IMR-90 (cell line): Measurements from ENCODE around the gene HRAS. TPM values are rescaled to one million over a fixed set of nuclear protein-coding genes. Genes with fewer than 3 reads are reported as not detected.

Source experiments
- ATAC-seq: fragments of 200-7000 bp; cut with Tn5 transposase; 2 replicates; pipeline ENCODE4 v1.9.1; 2020; ENCODE audit warnings: low read depth, mild to moderate bottlenecking, moderate library complexity
- BruUV-seq: library from RNA; stranded (reverse); fragments of 400-500 nt; replicated peaks from 2 replicates; lab custom pipeline; 2021; lab: Mats Ljungman, UMichigan
- CTCF ChIA-PET: fragments of 300-600 bp; formaldehyde crosslinking; extraction: SDS; loops from one replicate; lab custom pipeline; 2021; ENCODE audit warnings: antibody characterized with exemption; lab: Yijun Ruan, JAX
- POLR2A ChIA-PET: fragments of 300-600 bp; sonication (Branson Sonifier 250); formaldehyde crosslinking; loops from one replicate; lab custom pipeline; 2022; ENCODE audit warnings: antibody characterized with exemption; ENCODE audit not compliant: unreplicated experiment; lab: Charles Lee
- DNase-seq: peaks from one replicate; pipeline ENCODE4 v3.0.0; 2013
- H2AFZ ChIP-seq: replicated peaks from 2 replicates; pipeline ENCODE3; 2013; ENCODE audit warnings: low read length, mild to moderate bottlenecking; ENCODE audit not compliant: poor library complexity
- H2AK5ac ChIP-seq: 2 replicates; pipeline ENCODE4 v1.6.1; 2013; ENCODE audit warnings: low read depth, low read length, inconsistent platforms
- H2AK9ac ChIP-seq: replicated peaks from 2 replicates; pipeline ENCODE3; 2013; ENCODE audit warnings: mild to moderate bottlenecking, low read depth, low read length, moderate library complexity; ENCODE audit not compliant: poor library complexity
- H2BK120ac ChIP-seq: 2 replicates; pipeline ENCODE4 v1.6.1; 2013; ENCODE audit warnings: low read depth, low read length, inconsistent platforms
- H2BK15ac ChIP-seq: 3 replicates; pipeline ENCODE4 v1.6.1; 2013; ENCODE audit warnings: low read depth, low read length, inconsistent platforms
- H2BK20ac ChIP-seq: 2 replicates; pipeline ENCODE4 v1.6.1; 2013; ENCODE audit warnings: low read depth, mild to moderate bottlenecking, inconsistent platforms, low read length, moderate library complexity
- H2BK5ac ChIP-seq: 2 replicates; pipeline ENCODE4 v1.6.1; 2013; ENCODE audit warnings: mild to moderate bottlenecking, low read depth, low read length, inconsistent platforms; ENCODE audit not compliant: poor library complexity, severe bottlenecking
- H3K14ac ChIP-seq: replicated peaks from 2 replicates; pipeline ENCODE4 v1.6.1; 2013; ENCODE audit warnings: low read depth, low read length, inconsistent platforms
- H3K18ac ChIP-seq: 2 replicates; pipeline ENCODE4 v1.6.1; 2013; ENCODE audit warnings: low read depth, low read length, control low read depth
- H3K23ac ChIP-seq: 2 replicates; pipeline ENCODE4 v1.6.1; 2013; ENCODE audit warnings: low read depth, low read length, inconsistent platforms
- H3K27ac ChIP-seq: 2 replicates; pipeline ENCODE4 v1.5.1; 2013; ENCODE audit warnings: mild to moderate bottlenecking, control low read depth, low read length; ENCODE audit not compliant: insufficient read depth
- H3K27me3 ChIP-seq: 2 replicates; pipeline ENCODE4 v1.6.1; 2013; ENCODE audit warnings: low read length; ENCODE audit not compliant: control insufficient read depth, insufficient read depth
- H3K36me3 ChIP-seq: 2 replicates; pipeline ENCODE4 v1.6.1; 2013; ENCODE audit warnings: low read length, mixed read lengths; ENCODE audit not compliant: control insufficient read depth, insufficient read depth
- H3K4ac ChIP-seq: 2 replicates; pipeline ENCODE4 v1.6.1; 2013; ENCODE audit warnings: low read depth, low read length, inconsistent platforms
- H3K4me1 ChIP-seq: 2 replicates; pipeline ENCODE4 v1.6.1; 2013; ENCODE audit warnings: low read length, mixed read lengths; ENCODE audit not compliant: control insufficient read depth, insufficient read depth
- H3K4me2 ChIP-seq: 2 replicates; pipeline ENCODE4 v1.6.1; 2013; ENCODE audit warnings: low read depth, mild to moderate bottlenecking, control low read depth, low read length, moderate library complexity
- H3K4me3 ChIP-seq: 2 replicates; pipeline ENCODE4 v1.5.1; 2013; ENCODE audit warnings: low read depth, mild to moderate bottlenecking, control low read depth, low read length, moderate library complexity; ENCODE audit not compliant: insufficient read depth
- H3K56ac ChIP-seq: 2 replicates; pipeline ENCODE4 v1.6.1; 2013; ENCODE audit warnings: low read length, inconsistent platforms; ENCODE audit not compliant: insufficient read depth; ENCODE audit errors: extremely low read depth
- H3K79me1 ChIP-seq, 2 experiments: 2 replicates each; pipeline ENCODE4 v1.6.1; 2013; ENCODE audit warnings: low read length in 2 of 2, inconsistent platforms in 1 of 2, low read depth in 1 of 2
- H3K9ac ChIP-seq: 2 replicates; pipeline ENCODE4 v1.6.1; 2013; ENCODE audit warnings: low read depth, low read length, control low read depth
- H3K9me1 ChIP-seq: 2 replicates; pipeline ENCODE4 v1.6.1; 2013; ENCODE audit warnings: low read length, inconsistent platforms; ENCODE audit not compliant: insufficient read depth
- H3K9me3 ChIP-seq: 2 replicates; pipeline ENCODE4 v1.6.1; 2013; ENCODE audit warnings: low read length; ENCODE audit not compliant: control insufficient read depth, insufficient read depth
- H4K20me1 ChIP-seq: 2 replicates; pipeline ENCODE4 v1.6.1; 2013; ENCODE audit warnings: low read length, inconsistent platforms; ENCODE audit not compliant: insufficient read depth
- H4K5ac ChIP-seq: 2 replicates; pipeline ENCODE4 v1.6.1; 2013; ENCODE audit warnings: mild to moderate bottlenecking, low read depth, low read length, control low read depth
- H4K8ac ChIP-seq, 2 experiments: 2 replicates each; pipeline ENCODE4 v1.6.1; 2013; ENCODE audit warnings: low read depth in 2 of 2, low read length in 2 of 2, control low read depth in 1 of 2, inconsistent platforms in 1 of 2
- H4K91ac ChIP-seq: 2 replicates; pipeline ENCODE4 v1.6.1; 2013; ENCODE audit warnings: low read depth, low read length, inconsistent platforms; ENCODE audit not compliant: insufficient read depth
- CTCF ChIP-seq: conservative IDR thresholded peaks from 2 replicates; pipeline ENCODE4 v1.5.1; 2012; ENCODE audit warnings: mild to moderate bottlenecking, low read depth, low read length, improper control_type of control experiment
- WGBS, 2 experiments: methylation state at CpG; one replicate each; pipeline versions ENCODE4 v1.1.5 to v1.1.7; 2013; ENCODE audit warnings: missing lambda C conversion rate in 2 of 2; ENCODE audit not compliant: insufficient read length in 1 of 2; ENCODE audit errors: extremely low coverage in 2 of 2; 5-methylcytosine and 5-hydroxymethylcytosine counted together
- dilution Hi-C: fragments of 300-500 bp; cut with HindIII; formaldehyde crosslinking; loops from one replicate; pipeline ENCODE4 v1.14.3; 2018; ENCODE audit warnings: low sequenced_read_pairs; ENCODE audit not compliant: unreplicated experiment
- in situ Hi-C: fragments of 300-500 bp; cut with MboI; formaldehyde crosslinking; loops from 3 replicates; pipeline ENCODE4 v1.14.3; 2019; ENCODE audit warnings: low sequenced_read_pairs, inconsistent platforms, mixed read lengths
- intact Hi-C: fragments of 100-400 bp; cut with micrococcal nuclease; formaldehyde crosslinking; loops from 2 replicates; pipeline ENCODE4 v1.10.0; 2022
- polyA plus RNA-seq, 3 experiments: library from polyadenylated mRNA; depleted of rRNA; stranded (reverse); fragments of >200 nt; gene quantifications; 2 replicates each; pipeline ENCODE4 v1.2.3, GENCODE V29; 2012; ENCODE audit warnings: low replicate concordance in 1 of 3
- total RNA-seq: library from RNA; depleted of rRNA; stranded (reverse); fragments of >200 nt; gene quantifications from 2 replicates; pipeline ENCODE4 v1.2.3, GENCODE V29; 2012

HRAS gene
- total and polyA plus RNA-seq, 2 of the 4 experiments (the other 2 are of a cell fraction), result 108 to 123 TPM

- no peak for TF ChIP-seq CTCF
- ATAC-seq (no peak), DNase-seq (no peak)
- Histone ChIP-seq H4K91ac (no peak overlapping the region), H4K5ac (no peak overlapping the region), H2BK5ac (no peak overlapping the region), H3K18ac (no peak overlapping the region), H3K9me1 (no peaks in the 10 kb centered on the region), H2AFZ (no peak overlapping the region), H3K14ac (no peak overlapping the region), H2AK5ac (no peak overlapping the region), H3K4ac (no peak overlapping the region), H3K4me1 (no peaks in the 10 kb centered on the region), H3K9ac (no peak overlapping the region), H2BK120ac (no peak overlapping the region), H3K9me3 (no peaks in the 10 kb centered on the region), H3K79me1 (peaks cover 0 to 14% of the 10 kb centered on the region in 2 experiments; a peak in 2 of 4 replicates), H2BK15ac (no peak overlapping the region), H3K4me3 (no peak overlapping the region), H2AK9ac (no peak overlapping the region), H3K27me3 (no peaks in the 10 kb centered on the region), H2BK20ac (no peak overlapping the region), H4K20me1 (peaks cover 5% of the 10 kb centered on the region), H3K27ac (no peak overlapping the region), H3K23ac (no peak overlapping the region), H3K56ac (no peak overlapping the region), H3K36me3 (peaks cover 38% of the 10 kb centered on the region), H4K8ac (no peak overlapping the region), H3K4me2 (no peak overlapping the region)
- intact Hi-C loops, result no loop called here
- BruUV-seq, result no TSS peak
- dilution Hi-C loops, result no loop called here
- whole genome bisulfite sequencing, 2 experiments, result 100% methylated on average over 2 of the region's 15 CpGs; no CpG with 5 or more reads in 1 of the 2 experiments
- in situ Hi-C loops, result no loop called here
- ChIA-PET POLR2A (no interaction called here), CTCF (no interaction called here)
Measured at GRCh38 chr11:490930-491260, 44.5 kb downstream of the HRAS start.
